AG04450 (cell line): ENCODE results near the gene PLPPR1. TPM values are rescaled to one million over a fixed set of nuclear protein-coding genes. Genes with fewer than 3 reads are reported as not detected.

Source experiments
- CTCF ChIA-PET: fragments of 300-600, 350-600 bp; formaldehyde crosslinking; extraction: SDS; loops from one replicate; lab custom pipeline; 2022; ENCODE audit warnings: antibody characterized with exemption, inconsistent platforms; lab: Charles Lee
- POLR2A ChIA-PET: fragments of 350-600 bp; formaldehyde crosslinking; extraction: SDS; loops from one replicate; lab custom pipeline; 2021; ENCODE audit warnings: antibody characterized with exemption, inconsistent platforms; lab: Yijun Ruan, JAX
- DNase-seq: peaks from one replicate; pipeline ENCODE4 v3.0.0-alpha.2; 2011; ENCODE audit warnings: low read depth, low spot score
- H3K27ac ChIP-seq: one replicate; pipeline ENCODE4 v1.5.1; 2012; ENCODE audit warnings: low read depth, low read length, control low read depth
- H3K27me3 ChIP-seq: one replicate; pipeline ENCODE4 v1.6.0; 2012; ENCODE audit warnings: low read length; ENCODE audit not compliant: control insufficient read depth, insufficient read depth
- H3K4me3 ChIP-seq: 2 replicates; pipeline ENCODE4 v1.5.1; 2011; ENCODE audit warnings: mild to moderate bottlenecking, low read depth, low read length, control low read depth
- H3K9me3 ChIP-seq: 2 replicates; pipeline ENCODE4 v1.5.1; 2012; ENCODE audit warnings: low read length; ENCODE audit not compliant: control insufficient read depth, insufficient read depth
- CTCF ChIP-seq: IDR thresholded peaks from 2 replicates; pipeline ENCODE4 v1.5.1; 2011; ENCODE audit warnings: low read depth, low read length, control low read depth, inconsistent platforms
- polyA plus RNA-seq: library from polyadenylated mRNA; depleted of rRNA; stranded (reverse); fragments of >200 nt; gene quantifications from 2 replicates; pipeline ENCODE4 v1.2.3, GENCODE V29; 2011

The PLPPR1 gene
- polyA plus RNA-seq, 1 experiment: not detected

GRCh38 chr9:101146508-101146907 lies 118.0 kb downstream of the PLPPR1 start:
- Histone ChIP-seq H3K4me3 (no peak overlapping the region), H3K27ac (no peak overlapping the region), H3K9me3 (peaks cover 7% of the 10 kb centered on the region; the same call in 1 of the 2 replicates), H3K27me3 (no peaks in the 10 kb centered on the region)
- ChIA-PET POLR2A (no interaction called here), CTCF (no interaction called here)
- TF ChIP-seq CTCF: no peak
- no peak for DNase-seq

- ChIA-PET CTCF (no interaction called here), POLR2A (no interaction called here)
- peaks cover 7% of the 10 kb centered on the region; the same call in 1 of the 2 replicates for H3K9me3 ChIP-seq
- no peaks in the 10 kb centered on the region for H3K27me3 ChIP-seq
- no peak overlapping the region for H3K27ac ChIP-seq
- TF ChIP-seq CTCF: no peak
- no peak for DNase-seq
- no peak overlapping the region for H3K4me3 ChIP-seq
These were observed 119.8 kb downstream of the PLPPR1 start for GRCh38 chr9:101148344-101148743.

- DNase-seq: no peak
- ChIA-PET CTCF (no interaction called here), POLR2A (no interaction called here)
- no peak for TF ChIP-seq CTCF
- H3K27ac ChIP-seq: no peak overlapping the region
- H3K4me3 ChIP-seq: no peak overlapping the region
- H3K9me3 ChIP-seq: no peaks in the 10 kb centered on the region
- no peaks in the 10 kb centered on the region for H3K27me3 ChIP-seq
These were observed 129.8 kb downstream of the PLPPR1 start for GRCh38 chr9:101158361-101158760.

- Histone ChIP-seq H3K9me3 (no peaks in the 10 kb centered on the region), H3K27ac (no peak overlapping the region), H3K4me3 (no peak overlapping the region), H3K27me3 (no peaks in the 10 kb centered on the region)
- no peak for TF ChIP-seq CTCF
- ChIA-PET CTCF (no interaction called here), POLR2A (no interaction called here)
- no peak for DNase-seq
These were observed 133.7 kb downstream of the PLPPR1 start for GRCh38 chr9:101162231-101162630.

- H3K4me3 ChIP-seq: no peak overlapping the region
- H3K27ac ChIP-seq: no peak overlapping the region
- no peak for TF ChIP-seq CTCF
- no peaks in the 10 kb centered on the region for H3K9me3 ChIP-seq
- no peak for DNase-seq
- ChIA-PET POLR2A (no interaction called here), CTCF (no interaction called here)
- H3K27me3 ChIP-seq: no peaks in the 10 kb centered on the region
These were observed 136.6 kb downstream of the PLPPR1 start for GRCh38 chr9:101165131-101165530.
